Head of caudate nucleus (tissue), 42 donors: ENCODE measurements around the gene PIGQ.
A peak's percentile ranks its signal among the peaks of the same experiment; 100 is the strongest.

Experiments
- DNase-seq, 42 donors: peaks; one replicate each; pipeline versions ENCODE4 v3.0.0 to v3.0.0-alpha.2; 2020 to 2021; ENCODE audit warnings: mixed read lengths in 7 of 42
- intact Hi-C: fragments of 100-400 bp; cut with DNase I; formaldehyde crosslinking; loops from one replicate; pipeline ENCODE4 v1.15.0; 2022

The PIGQ gene

GRCh38 chr16:530111-530817, 39.5 kb upstream of the PIGQ start:
- intact Hi-C loops: no loop called here
- DNase-seq: no peak

GRCh38 chr16:531494-532125, 38.2 kb upstream of the PIGQ start:
- intact Hi-C loops: no loop called here
- no peak for DNase-seq

GRCh38 chr16:533391-534123, 36.2 kb upstream of the PIGQ start:
- intact Hi-C loops: no loop called here
- DNase-seq: peak in 3 of 42 donors; percentile 23 to 30 (median 26)

- no peak for DNase-seq
- intact Hi-C loops: no loop called here
These were observed 35.6 kb upstream of the PIGQ start for GRCh38 chr16:534135-534534.

GRCh38 chr16:534856-535445, 34.8 kb upstream of the PIGQ start:
- intact Hi-C loops: no loop called here
- no peak for DNase-seq

- intact Hi-C loops: no loop called here
- DNase-seq: no peak
These were observed 34.0 kb upstream of the PIGQ start for GRCh38 chr16:535446-536405.

GRCh38 chr16:536746-537145, 33.0 kb upstream of the PIGQ start:
- DNase-seq: no peak
- intact Hi-C loops: no loop called here

GRCh38 chr16:537415-538335, 32.1 kb upstream of the PIGQ start:
- intact Hi-C loops: no loop called here

GRCh38 chr16:539901-540530, 29.8 kb upstream of the PIGQ start:
- no peak for DNase-seq
- intact Hi-C loops: no loop called here

More at GRCh38 chr16:537415-538335, 32.1 kb upstream of the PIGQ start:
- no peak for DNase-seq

- no peak for DNase-seq
- intact Hi-C loops: no loop called here
These were observed 29.0 kb upstream of the PIGQ start for GRCh38 chr16:540645-541340.

GRCh38 chr16:543301-544164, 26.2 kb upstream of the PIGQ start:
- no peak for DNase-seq
- intact Hi-C loops: no loop called here

GRCh38 chr16:544517-544916, 25.3 kb upstream of the PIGQ start:
- intact Hi-C loops: no loop called here

GRCh38 chr16:546909-547770, 22.6 kb upstream of the PIGQ start:
- intact Hi-C loops: no loop called here
- DNase-seq: peak in 36 of 42 donors; percentile 28 to 73 (median 52)

More at GRCh38 chr16:544517-544916, 25.3 kb upstream of the PIGQ start:
- DNase-seq: no peak

GRCh38 chr16:548586-548985, 21.2 kb upstream of the PIGQ start:
- intact Hi-C loops: no loop called here
- no peak for DNase-seq
